Measurements from ENCODE around the gene PTCHD1.

PTCHD1 gene

DNA sequence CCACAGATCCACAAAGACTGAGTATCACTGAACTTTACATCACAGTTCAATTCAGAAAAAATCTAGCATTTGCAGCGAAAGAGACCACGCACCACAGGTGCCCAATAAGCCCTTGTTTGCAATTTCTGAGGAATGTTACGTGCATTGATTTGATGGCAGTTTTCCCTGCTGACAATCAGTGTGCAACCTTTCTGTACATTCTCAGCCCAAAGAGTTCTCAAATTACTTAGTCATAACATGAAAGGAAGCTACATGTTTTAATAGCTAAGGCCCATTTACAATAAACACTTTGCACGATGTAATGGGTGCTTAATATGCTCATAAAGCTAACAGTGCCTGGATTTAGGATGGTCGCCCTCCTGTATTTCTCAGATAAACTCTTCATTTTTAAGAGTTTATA, 47.9 kb downstream of the PTCHD1 start:
- H3K27ac ChIP-seq (ENCODE audit: low read length) = no peak overlapping the region
- H3K9ac ChIP-seq (ENCODE audit: low read length in 2 of 2) = no peak overlapping the region
- H3K9me3 ChIP-seq (ENCODE audit: control insufficient read depth in 2 of 2, low read length in 2 of 2) = no peaks in the 10 kb centered on the region
- peaks cover 0 to 5% of the 10 kb centered on the region in 2 donors for H3K27me3 ChIP-seq (ENCODE audit: control insufficient read depth in 1 of 2, insufficient read depth in 2 of 2, low read length in 2 of 2)
- no peaks in the 10 kb centered on the region for H3K36me3 ChIP-seq (ENCODE audit: control insufficient read depth in 2 of 2, insufficient read depth in 2 of 2, low read length in 2 of 2)
- H3K4me3 ChIP-seq (ENCODE audit: low read length in 2 of 2) = no peak overlapping the region
- H3K4me1 ChIP-seq (ENCODE audit: control insufficient read depth, insufficient read depth, low read length) = peaks cover 8% of the 10 kb centered on the region

DNA sequence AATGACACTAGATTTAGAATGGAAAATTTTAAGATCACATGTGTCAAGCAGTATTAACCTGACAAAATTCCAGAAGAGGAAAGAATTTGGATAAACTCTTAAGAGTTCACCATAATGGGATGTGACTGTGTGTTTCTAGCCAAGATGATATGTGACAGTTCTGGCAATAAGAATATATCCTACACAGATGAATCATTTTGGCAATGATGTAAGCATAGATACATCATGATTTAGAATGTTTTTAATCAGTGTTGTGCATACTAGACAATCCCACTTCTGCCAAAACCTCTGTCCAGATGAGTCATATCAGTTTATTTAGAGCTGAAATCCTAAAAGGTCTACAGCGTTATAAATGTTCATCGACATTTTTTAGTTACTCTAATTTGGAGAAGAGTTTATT, 48.8 kb downstream of the PTCHD1 start:
- Histone ChIP-seq H3K9me3 (ENCODE audit: control insufficient read depth in 2 of 2, low read length in 2 of 2) (no peaks in the 10 kb centered on the region), H3K4me1 (ENCODE audit: control insufficient read depth, insufficient read depth, low read length) (peaks cover 9% of the 10 kb centered on the region), H3K27ac (ENCODE audit: low read length) (no peak overlapping the region), H3K27me3 (ENCODE audit: control insufficient read depth in 1 of 2, insufficient read depth in 2 of 2, low read length in 2 of 2) (peaks cover 0 to 5% of the 10 kb centered on the region in 2 donors), H3K9ac (ENCODE audit: low read length in 2 of 2) (no peak overlapping the region), H3K4me3 (ENCODE audit: low read length in 2 of 2) (no peak overlapping the region), H3K36me3 (ENCODE audit: control insufficient read depth in 2 of 2, insufficient read depth in 2 of 2, low read length in 2 of 2) (no peaks in the 10 kb centered on the region)

DNA sequence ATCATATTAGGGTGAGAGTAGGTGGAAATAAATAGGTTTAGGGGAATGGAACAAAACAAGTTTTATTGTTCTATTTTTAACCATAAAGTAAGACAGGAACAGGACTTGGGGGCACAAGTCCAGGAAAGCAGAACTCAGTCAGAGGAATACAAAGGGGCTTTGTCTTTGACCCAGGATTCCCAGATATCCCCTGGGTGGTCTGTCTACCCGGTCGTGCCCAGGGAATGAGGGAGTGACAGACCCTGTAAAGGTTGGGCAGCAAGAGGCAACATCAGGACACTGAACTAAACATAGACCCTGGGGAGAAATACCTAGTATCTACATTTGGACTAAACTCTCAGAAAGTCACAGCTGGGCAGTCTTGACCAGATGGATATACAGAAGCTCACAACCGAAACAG, 50.6 kb downstream of the PTCHD1 start:
- Histone ChIP-seq H3K27ac (ENCODE audit: low read length) (no peak overlapping the region), H3K4me1 (ENCODE audit: control insufficient read depth, insufficient read depth, low read length) (peaks cover 9% of the 10 kb centered on the region), H3K27me3 (ENCODE audit: control insufficient read depth in 1 of 2, insufficient read depth in 2 of 2, low read length in 2 of 2) (peaks cover 0 to 2% of the 10 kb centered on the region in 2 donors), H3K9me3 (ENCODE audit: control insufficient read depth in 2 of 2, low read length in 2 of 2) (no peaks in the 10 kb centered on the region), H3K9ac (ENCODE audit: low read length in 2 of 2) (no peak overlapping the region), H3K4me3 (ENCODE audit: low read length in 2 of 2) (no peak overlapping the region), H3K36me3 (ENCODE audit: control insufficient read depth in 2 of 2, insufficient read depth in 2 of 2, low read length in 2 of 2) (no peaks in the 10 kb centered on the region)

DNA sequence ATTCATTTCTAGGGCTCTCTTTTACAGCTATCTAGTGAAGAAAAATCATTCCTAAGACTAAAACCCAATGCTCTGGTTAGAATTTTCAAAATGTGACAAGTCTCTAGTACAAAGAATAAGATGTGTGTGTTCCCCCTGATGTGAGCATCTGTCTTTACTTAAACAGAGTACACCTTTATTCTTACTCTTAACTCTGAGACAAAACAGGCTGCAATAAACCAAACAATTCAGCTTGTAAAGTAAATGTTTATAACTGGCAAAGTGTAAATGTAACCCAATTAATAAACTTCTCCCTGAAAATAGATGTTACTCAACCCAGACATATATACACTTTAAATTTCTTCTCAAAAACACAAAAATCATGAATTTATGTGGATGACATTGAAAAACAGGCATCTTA, 51.6 kb downstream of the PTCHD1 start:
- H3K4me1 ChIP-seq (ENCODE audit: control insufficient read depth, insufficient read depth, low read length) = peaks cover 9% of the 10 kb centered on the region
- peaks cover 0 to 2% of the 10 kb centered on the region in 2 donors for H3K27me3 ChIP-seq (ENCODE audit: control insufficient read depth in 1 of 2, insufficient read depth in 2 of 2, low read length in 2 of 2)
- no peak overlapping the region for H3K27ac ChIP-seq (ENCODE audit: low read length)
- no peaks in the 10 kb centered on the region for H3K36me3 ChIP-seq (ENCODE audit: control insufficient read depth in 2 of 2, insufficient read depth in 2 of 2, low read length in 2 of 2)
- no peak overlapping the region for H3K4me3 ChIP-seq (ENCODE audit: low read length in 2 of 2)
- no peak overlapping the region for H3K9ac ChIP-seq (ENCODE audit: low read length in 2 of 2)
- H3K9me3 ChIP-seq (ENCODE audit: control insufficient read depth in 2 of 2, low read length in 2 of 2) = no peaks in the 10 kb centered on the region

DNA sequence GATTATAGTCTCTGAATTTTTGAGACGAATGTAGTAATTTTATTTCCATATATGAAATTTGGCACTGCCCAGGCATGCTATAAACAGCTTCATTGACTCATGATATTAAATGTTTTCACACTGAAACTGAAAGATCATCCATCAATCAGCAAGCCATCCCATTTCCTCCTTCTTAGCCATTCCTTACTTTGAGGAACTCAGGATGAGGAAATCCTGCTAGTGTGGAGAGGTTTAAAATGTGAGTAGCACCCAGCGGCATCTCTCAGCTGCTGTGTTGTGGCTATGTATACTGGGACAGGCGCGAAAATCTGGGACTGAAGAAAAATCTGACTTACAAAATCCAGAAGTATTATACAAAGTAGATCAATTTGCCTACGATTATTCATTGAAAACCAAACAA, 52.1 kb downstream of the PTCHD1 start:
- peaks cover 9% of the 10 kb centered on the region for H3K4me1 ChIP-seq (ENCODE audit: control insufficient read depth, insufficient read depth, low read length)
- H3K36me3 ChIP-seq (ENCODE audit: control insufficient read depth in 2 of 2, insufficient read depth in 2 of 2, low read length in 2 of 2) = no peaks in the 10 kb centered on the region
- H3K9ac ChIP-seq (ENCODE audit: low read length in 2 of 2) = no peak overlapping the region
- H3K9me3 ChIP-seq (ENCODE audit: control insufficient read depth in 2 of 2, low read length in 2 of 2) = no peaks in the 10 kb centered on the region
- H3K27me3 ChIP-seq (ENCODE audit: control insufficient read depth in 1 of 2, insufficient read depth in 2 of 2, low read length in 2 of 2) = peaks cover 0 to 2% of the 10 kb centered on the region in 2 donors
- no peak overlapping the region for H3K27ac ChIP-seq (ENCODE audit: low read length)
- H3K4me3 ChIP-seq (ENCODE audit: low read length in 2 of 2) = no peak overlapping the region

DNA sequence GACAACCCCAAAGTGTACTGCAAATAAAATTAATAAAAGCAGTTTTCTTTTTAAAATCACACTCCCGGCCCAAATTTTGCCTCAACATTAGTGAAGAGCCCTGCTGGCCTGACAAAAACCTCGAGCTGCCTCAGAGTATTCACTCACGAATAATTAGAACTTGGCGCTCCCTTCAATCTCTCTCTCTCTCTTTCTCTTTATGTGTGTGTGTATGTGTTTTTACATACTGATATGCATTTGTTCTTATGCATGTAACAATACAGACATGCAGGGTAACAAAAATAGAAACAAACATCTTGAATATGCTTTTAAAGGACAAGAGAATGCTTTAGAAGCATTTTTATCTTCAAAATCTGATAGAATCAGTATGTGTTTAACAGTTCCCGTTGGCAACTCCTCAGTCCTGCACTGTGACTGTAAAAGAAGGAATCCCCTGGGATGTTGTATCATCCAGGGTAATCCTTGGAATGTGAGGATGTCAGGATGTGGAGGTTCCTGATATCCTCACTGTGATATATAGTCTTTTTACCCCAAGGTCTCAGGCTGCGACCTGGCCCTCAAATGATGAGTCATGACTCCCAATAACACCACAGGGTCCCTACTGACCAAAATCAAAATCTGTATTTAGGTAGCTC, 53.0 kb downstream of the PTCHD1 start:
- no peaks in the 10 kb centered on the region for H3K36me3 ChIP-seq (ENCODE audit: control insufficient read depth in 2 of 2, insufficient read depth in 2 of 2, low read length in 2 of 2)
- no peaks in the 10 kb centered on the region for H3K9me3 ChIP-seq (ENCODE audit: control insufficient read depth in 2 of 2, low read length in 2 of 2)
- H3K4me3 ChIP-seq (ENCODE audit: low read length in 2 of 2) = no peak overlapping the region
- H3K27ac ChIP-seq (ENCODE audit: low read length) = no peak overlapping the region
- H3K27me3 ChIP-seq (ENCODE audit: control insufficient read depth in 1 of 2, insufficient read depth in 2 of 2, low read length in 2 of 2) = peaks cover 0 to 2% of the 10 kb centered on the region in 2 donors
- H3K9ac ChIP-seq (ENCODE audit: low read length in 2 of 2) = no peak overlapping the region
- H3K4me1 ChIP-seq (ENCODE audit: control insufficient read depth, insufficient read depth, low read length) = peaks cover 9% of the 10 kb centered on the region

DNA sequence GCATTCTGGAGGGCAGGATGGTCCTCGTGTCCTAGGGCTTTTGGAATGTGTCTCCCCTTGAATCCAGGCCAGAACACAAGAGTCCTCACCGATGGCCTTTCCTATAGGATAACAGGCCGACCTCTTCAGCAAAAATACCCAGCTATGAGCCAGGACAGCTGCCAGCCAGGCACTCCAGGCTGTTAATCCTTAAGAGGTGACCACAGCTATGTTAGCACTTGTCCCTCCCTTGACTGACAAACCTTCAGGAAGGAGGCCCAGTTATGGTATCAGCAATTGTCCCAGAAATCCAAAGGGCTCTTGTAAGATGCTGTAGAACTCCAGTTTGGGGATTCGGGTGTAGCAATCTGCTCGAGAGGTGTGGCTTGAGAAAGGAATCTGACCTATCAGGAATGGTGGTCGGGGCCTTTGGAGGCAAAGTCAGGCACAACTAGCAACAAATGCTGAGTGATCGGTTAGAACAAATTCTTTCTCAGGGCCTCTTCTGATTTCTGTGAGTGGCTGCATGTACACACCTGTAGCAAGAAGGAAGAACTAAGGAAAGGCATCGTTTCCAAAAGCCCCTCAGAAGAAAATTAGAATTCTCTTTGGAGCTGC, 54.6 kb downstream of the PTCHD1 start:
- no peaks in the 10 kb centered on the region for H3K36me3 ChIP-seq (ENCODE audit: control insufficient read depth in 2 of 2, insufficient read depth in 2 of 2, low read length in 2 of 2)
- H3K4me3 ChIP-seq (ENCODE audit: low read length in 2 of 2) = no peak overlapping the region
- peaks cover 0 to 2% of the 10 kb centered on the region in 2 donors for H3K27me3 ChIP-seq (ENCODE audit: control insufficient read depth in 1 of 2, insufficient read depth in 2 of 2, low read length in 2 of 2)
- H3K4me1 ChIP-seq (ENCODE audit: control insufficient read depth, insufficient read depth, low read length) = peaks cover 9% of the 10 kb centered on the region
- H3K9ac ChIP-seq (ENCODE audit: low read length in 2 of 2) = no peak overlapping the region
- H3K9me3 ChIP-seq (ENCODE audit: control insufficient read depth in 2 of 2, low read length in 2 of 2) = no peaks in the 10 kb centered on the region
- H3K27ac ChIP-seq (ENCODE audit: low read length) = no peak overlapping the region

DNA sequence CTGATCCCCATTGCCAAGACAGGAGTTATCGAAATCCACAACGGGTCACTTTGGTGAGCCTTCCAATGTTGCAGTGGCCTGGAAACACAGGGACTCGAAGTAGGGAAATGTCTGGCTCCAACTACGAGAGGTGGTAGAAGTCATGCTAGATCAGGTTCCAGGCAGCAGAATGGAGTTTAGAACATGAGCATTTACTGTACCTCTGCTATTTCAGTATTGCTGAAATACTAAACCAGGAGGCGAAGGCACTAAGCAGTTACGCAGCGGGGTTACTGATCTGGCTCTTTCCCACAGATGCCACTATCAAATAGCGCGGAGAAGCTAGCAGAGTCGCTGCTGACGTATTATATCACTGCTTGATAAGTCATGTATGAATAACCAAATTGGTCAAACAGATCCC, 56.3 kb downstream of the PTCHD1 start:
- Histone ChIP-seq H3K27ac (ENCODE audit: low read length) (no peak overlapping the region), H3K27me3 (ENCODE audit: control insufficient read depth in 1 of 2, insufficient read depth in 2 of 2, low read length in 2 of 2) (no peaks in the 10 kb centered on the region), H3K36me3 (ENCODE audit: control insufficient read depth in 2 of 2, insufficient read depth in 2 of 2, low read length in 2 of 2) (no peaks in the 10 kb centered on the region), H3K9ac (ENCODE audit: low read length in 2 of 2) (no peak overlapping the region), H3K4me3 (ENCODE audit: low read length in 2 of 2) (no peak overlapping the region), H3K9me3 (ENCODE audit: control insufficient read depth in 2 of 2, low read length in 2 of 2) (no peaks in the 10 kb centered on the region), H3K4me1 (ENCODE audit: control insufficient read depth, insufficient read depth, low read length) (peaks cover 9% of the 10 kb centered on the region)

DNA sequence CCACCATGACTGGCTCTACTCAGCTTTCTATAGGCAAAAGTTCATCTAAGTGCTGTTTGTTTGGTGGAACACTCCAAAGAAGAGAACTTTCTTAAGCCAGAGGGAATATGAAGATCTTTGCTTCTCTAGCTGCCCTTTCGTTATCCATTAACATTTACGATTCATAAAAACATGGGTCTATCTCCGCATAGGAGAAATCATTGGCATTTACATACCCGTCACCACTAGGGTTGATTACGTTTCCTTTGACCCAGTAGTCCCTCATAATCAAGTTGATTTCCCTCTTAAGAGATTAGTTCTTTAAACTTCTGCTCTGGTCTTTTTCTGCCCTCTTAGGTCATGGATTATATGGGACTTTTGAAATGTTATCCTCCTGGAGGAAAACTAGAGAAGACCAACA, 57.5 kb downstream of the PTCHD1 start:
- Histone ChIP-seq H3K4me1 (ENCODE audit: control insufficient read depth, insufficient read depth, low read length) (peaks cover 4% of the 10 kb centered on the region), H3K36me3 (ENCODE audit: control insufficient read depth in 2 of 2, insufficient read depth in 2 of 2, low read length in 2 of 2) (no peaks in the 10 kb centered on the region), H3K4me3 (ENCODE audit: low read length in 2 of 2) (no peak overlapping the region), H3K9ac (ENCODE audit: low read length in 2 of 2) (no peak overlapping the region), H3K27ac (ENCODE audit: low read length) (no peak overlapping the region), H3K9me3 (ENCODE audit: control insufficient read depth in 2 of 2, low read length in 2 of 2) (no peaks in the 10 kb centered on the region), H3K27me3 (ENCODE audit: control insufficient read depth in 1 of 2, insufficient read depth in 2 of 2, low read length in 2 of 2) (no peaks in the 10 kb centered on the region)

DNA sequence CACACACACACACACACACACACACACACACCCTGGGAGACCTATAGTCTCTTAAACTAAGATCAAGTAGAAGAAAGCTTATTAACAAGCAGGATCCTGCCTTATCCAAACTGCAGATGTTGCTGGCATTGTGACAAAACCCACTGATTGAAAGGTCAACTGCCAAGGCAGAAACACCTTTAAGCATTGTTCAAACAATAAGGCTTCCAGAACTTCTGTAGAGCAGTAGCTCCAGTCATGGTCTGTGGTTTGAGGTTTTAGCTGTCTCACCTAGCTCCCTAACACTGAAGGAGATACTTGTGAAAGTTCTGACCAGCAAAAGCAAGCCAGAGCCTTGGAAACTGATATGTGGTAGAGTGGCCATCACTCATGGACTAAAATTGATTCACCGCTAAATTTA, 59.8 kb downstream of the PTCHD1 start:
- Histone ChIP-seq H3K27me3 (ENCODE audit: control insufficient read depth in 1 of 2, insufficient read depth in 2 of 2, low read length in 2 of 2) (no peaks in the 10 kb centered on the region), H3K36me3 (ENCODE audit: control insufficient read depth in 2 of 2, insufficient read depth in 2 of 2, low read length in 2 of 2) (no peaks in the 10 kb centered on the region), H3K9ac (ENCODE audit: low read length in 2 of 2) (no peak overlapping the region), H3K27ac (ENCODE audit: low read length) (no peak overlapping the region), H3K9me3 (ENCODE audit: control insufficient read depth in 2 of 2, low read length in 2 of 2) (no peaks in the 10 kb centered on the region), H3K4me3 (ENCODE audit: low read length in 2 of 2) (no peak overlapping the region), H3K4me1 (ENCODE audit: control insufficient read depth, insufficient read depth, low read length) (no peaks in the 10 kb centered on the region)

DNA sequence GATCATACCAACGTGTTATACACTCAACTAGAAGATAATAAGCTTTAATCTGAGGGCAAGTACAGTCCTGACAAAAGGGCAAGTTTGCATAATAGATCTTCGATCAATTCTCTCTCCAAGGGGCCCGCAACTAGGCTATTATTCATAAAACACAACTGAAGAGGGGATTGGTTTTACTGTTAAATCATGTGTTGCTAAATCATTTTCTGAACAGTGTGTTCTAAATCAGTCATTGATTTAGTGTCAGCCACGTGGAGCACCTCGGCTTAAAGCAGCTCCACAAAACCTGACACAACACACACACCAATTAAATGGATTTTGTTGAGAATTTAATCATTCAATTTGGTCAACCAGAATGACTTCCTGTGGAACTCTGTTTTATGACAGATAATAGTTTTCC, 61.6 kb downstream of the PTCHD1 start:
- Histone ChIP-seq H3K36me3 (ENCODE audit: control insufficient read depth in 2 of 2, insufficient read depth in 2 of 2, low read length in 2 of 2) (no peaks in the 10 kb centered on the region), H3K27ac (ENCODE audit: low read length) (no peak overlapping the region)

More for the DNA sequence above, 61.6 kb downstream of the PTCHD1 start:
- Histone ChIP-seq H3K9me3 (ENCODE audit: control insufficient read depth in 2 of 2, low read length in 2 of 2) (no peaks in the 10 kb centered on the region), H3K4me1 (ENCODE audit: control insufficient read depth, insufficient read depth, low read length) (no peaks in the 10 kb centered on the region), H3K27me3 (ENCODE audit: control insufficient read depth in 1 of 2, insufficient read depth in 2 of 2, low read length in 2 of 2) (no peaks in the 10 kb centered on the region), H3K9ac (ENCODE audit: low read length in 2 of 2) (no peak overlapping the region), H3K4me3 (ENCODE audit: low read length in 2 of 2) (no peak overlapping the region)
